HK-2 (cell line): Measurements from ENCODE around the gene FRMPD4.
A peak's percentile ranks its signal among the peaks of the same experiment; 100 is the strongest.

Source experiments
- DNase-seq: peaks from one replicate; pipeline ENCODE4 v3.0.0-alpha.2; 2018; ENCODE audit not compliant: unreplicated experiment

Gene FRMPD4

DNA sequence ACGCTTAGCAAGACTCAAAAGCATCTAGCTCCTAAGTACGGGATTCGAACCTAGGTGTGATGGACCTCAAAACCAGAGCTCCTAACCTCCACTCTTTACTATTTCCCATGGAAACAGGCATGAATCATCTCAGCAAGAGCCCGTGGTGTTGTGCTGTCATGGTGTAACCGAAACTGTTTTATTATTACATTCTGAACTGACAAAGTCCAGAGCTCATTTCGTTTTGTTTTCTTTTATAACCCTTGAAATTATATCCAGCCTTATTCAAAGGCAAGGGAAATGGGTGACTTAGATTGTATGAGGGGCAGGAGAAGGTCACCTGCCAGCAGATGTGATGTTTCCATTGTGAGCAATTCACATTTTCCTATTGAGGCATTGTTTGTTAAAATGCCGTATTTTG, 301.1 kb downstream of the FRMPD4 start:
- no peak for DNase-seq

DNA sequence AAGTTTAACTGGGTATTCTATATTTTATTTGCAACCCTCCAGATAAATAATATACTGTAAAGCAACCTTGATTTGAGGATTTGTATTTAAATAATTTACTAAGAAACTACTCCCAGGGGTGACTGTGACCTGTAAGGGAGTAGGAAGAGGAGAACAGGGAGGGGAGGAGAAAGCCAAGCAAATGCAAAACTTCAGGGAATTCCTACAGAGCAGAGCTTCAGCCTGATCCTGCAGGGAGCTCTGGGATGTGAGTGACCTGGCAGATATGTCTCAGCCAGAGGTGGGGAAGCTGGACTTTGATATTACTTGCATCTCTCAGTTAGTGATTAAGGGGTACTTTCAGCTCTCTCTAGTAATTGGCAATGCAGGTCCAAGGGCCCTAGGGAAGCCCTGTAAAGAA, 302.0 kb downstream of the FRMPD4 start:
- no peak for DNase-seq

DNA sequence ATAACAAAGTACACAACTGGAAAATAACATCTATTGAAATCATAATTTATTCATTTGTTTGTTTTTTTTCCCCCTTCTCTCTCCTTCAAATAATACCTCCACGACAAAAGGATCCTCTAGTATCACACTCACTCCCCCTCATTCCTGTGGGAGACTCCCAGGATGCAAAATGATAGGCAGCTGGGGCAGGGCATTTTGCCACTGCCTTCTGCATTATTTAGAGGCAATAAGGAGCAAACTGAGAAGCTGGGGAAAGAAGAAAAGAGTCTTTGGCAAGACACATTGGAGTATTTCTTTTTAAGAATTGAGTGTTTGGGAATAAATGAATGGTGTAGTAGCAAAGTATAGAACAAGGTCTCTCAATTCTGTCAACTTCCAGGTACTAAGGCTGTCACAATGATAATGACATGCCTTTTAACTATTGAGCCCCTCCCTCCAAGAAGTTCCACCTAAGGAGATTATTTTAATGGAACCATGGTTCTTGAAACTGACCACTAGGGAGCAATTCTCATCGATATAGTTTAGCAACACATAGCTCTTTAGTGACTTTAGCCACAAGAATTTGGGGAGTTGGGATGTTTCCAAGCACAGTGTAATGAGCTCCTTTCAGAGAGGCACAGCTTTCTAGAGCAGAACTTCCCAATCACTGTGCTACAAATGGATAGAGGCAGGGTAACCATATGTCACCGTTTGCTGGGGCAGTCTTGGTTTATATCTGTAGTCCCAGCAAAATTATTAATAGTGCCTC, 303.3 kb downstream of the FRMPD4 start:
- no peak for DNase-seq

DNA sequence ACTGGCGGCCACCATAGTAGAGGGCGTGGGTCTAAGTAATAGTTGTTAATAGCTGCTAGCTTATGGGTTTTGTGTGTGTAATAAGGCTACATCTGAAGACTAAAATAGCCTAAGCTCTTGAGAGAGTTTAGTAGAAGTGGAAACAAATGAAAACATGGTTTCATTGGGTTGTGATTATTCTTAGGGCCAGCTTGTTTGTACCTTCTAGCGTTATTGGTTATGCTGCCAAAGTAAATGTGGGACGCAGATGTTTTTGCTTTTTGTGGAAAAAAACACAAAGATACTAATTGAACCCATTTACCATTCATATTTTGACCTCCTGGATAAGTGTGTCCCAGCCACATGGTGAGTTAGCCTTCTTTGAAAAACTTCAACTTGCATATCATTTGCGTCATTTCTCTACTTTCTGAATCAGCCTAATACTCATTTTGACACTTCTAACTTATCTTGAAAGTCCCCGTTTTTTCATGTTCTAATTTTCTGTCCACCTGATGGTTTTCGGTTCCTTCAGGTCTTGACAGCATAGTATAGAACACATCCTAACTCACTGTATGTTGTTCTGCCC, 305.3 kb downstream of the FRMPD4 start:
- DNase-seq = no peak

DNA sequence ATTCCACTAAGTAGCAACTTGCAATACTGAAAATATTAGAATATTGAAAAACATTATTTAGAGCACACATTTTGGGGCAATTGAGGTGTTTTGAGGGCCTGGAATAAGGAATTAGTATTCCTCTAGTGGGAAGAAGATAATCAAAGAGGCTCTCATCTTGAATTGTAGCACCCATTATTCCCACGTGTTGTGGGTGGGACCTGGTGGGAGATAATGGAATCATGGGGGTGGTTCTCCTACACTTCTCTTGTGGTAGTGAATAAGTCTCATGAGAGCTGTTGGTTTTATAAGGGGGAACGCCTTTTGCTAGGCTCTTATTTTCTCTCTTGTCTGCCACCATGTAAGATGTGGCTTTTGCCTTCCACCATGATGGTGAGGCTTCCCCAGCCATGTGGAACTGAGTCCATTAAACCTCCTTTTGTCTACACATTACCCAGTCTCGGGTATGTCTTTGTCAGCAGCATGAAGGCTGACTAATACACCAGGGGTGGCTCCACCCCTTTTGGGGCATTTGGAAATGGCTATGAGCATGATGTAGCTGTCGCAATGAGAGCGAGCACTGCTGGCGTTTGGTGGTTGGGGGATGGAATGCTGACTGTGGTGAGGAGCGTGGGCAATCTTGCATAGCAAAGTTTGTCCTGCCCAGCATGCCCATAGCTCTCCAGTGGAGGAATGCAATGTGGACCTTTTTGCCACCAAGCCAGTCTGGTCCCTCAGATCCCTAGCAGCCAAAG, 308.2 kb downstream of the FRMPD4 start:
- peak; percentile 2 for DNase-seq

DNA sequence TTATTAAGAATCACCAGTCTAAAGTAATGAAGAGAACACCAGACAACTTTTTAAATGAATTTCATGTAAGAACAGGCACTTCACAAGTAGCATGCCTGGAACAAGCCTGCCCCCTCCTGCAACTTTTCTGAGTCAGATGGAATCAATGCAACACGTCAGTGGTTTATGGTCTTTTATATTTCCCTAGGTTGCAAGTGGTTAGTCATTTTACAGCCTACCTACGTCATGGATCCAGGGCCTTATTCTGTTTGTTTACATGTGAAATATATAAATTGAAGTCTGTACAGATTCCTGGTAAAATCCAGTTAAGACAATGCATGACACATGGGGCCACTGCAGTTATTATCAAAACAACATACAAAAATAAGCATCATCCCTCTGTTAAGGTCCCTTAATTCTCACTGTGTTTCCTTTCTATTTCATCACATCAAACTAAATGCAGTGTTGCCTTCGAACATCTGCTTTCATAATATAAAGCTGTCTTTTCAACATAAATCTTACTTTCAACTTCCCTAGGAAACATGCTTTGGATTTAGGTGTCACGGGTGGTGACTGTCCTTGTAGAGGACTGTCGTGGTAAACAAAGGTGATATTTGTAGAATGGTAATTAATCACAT, 309.3 kb downstream of the FRMPD4 start:
- no peak for DNase-seq

DNA sequence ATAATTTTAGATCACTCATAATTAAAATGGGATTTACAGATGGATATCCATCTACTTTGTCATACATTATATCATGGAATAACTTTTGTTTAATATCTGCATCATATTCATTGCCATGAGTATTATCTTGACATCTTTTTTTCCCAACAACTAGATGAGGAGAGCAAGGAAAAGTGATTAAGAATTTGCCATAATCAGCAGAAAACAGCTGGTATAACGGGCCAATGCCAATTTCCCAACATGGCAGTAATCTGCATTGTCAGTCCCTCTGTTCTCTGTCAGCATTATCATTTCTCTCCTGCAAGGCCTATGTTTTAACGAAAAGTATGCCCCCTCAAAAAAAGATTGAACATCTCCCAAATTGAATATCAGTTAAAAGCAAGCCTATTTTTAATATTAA, 314.0 kb downstream of the FRMPD4 start:
- no peak for DNase-seq

DNA sequence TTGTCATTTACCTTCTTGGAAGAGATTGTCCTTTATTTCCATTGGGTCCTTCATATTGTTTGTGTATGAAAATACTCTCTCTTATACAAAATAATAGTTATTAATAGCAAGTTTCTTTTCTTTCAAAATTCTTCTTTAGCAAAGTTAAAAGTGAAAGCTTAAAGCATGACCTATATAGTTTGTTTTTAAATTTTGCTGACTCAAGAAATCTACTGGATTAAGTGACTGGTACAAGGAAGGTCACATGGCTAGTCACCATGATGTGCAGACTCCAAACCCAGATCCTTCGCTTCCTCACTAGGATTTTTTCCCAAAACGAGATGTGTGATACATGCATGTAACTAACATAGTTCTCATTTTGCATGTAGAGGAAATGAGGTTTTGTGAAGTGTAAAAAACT, 322.7 kb downstream of the FRMPD4 start:
- no peak for DNase-seq

DNA sequence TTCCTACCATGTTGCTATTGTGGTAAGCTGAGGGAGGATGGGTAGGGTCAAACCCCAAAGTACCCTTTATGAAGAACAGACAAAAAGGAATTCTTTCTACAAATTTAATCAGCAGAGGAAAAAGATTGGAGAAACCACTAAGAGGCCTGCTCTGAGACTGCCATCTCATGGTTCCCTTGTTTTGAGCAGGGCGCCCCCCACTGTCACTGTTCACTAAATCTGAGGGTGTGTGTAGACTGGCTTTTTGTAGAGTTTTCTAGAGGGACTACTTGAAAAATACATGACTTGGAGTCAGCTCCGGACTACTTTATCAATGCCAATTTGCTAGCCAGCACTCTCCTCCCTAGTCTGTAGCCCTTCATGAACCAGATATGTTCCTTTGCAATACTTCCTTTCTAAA, 324.8 kb downstream of the FRMPD4 start:
- DNase-seq = no peak

DNA sequence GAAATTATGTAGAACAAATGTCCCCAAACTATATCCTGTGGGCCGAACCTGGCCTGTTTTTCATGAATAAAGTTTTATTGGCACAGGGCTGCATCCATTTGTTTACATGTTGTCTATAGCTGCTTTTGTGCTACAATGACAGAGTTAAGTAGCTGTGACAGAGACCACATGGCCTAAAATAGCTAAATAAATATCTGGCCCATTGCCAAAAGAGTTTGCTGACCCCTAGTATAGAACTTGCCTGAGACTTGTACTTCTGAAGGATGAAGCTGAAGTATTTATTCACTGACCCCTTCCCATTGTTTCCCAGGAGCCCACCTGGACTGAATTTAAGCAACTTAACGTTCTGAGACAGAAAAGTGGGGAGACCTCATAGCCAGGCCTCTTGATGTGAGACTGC, 325.6 kb downstream of the FRMPD4 start:
- DNase-seq = no peak

DNA sequence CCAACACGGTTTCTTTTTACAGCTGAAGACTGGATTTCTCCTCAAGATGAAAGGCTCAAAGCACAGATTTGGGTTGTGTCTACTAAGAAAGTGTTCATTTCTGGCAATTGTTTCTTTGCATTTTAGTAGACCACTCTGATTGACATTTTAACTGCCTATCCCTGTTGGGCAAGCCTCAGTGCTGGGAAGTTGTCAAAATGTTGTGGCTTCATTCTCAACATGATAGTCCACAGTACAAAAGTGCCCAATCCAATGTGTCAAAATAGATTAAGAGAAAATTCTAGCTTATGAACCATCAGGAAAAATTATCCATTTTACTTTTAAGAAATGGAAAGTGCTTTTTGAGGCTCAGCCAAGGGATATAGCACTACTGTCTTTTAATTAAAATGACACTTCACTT, 329.0 kb downstream of the FRMPD4 start:
- no peak for DNase-seq

DNA sequence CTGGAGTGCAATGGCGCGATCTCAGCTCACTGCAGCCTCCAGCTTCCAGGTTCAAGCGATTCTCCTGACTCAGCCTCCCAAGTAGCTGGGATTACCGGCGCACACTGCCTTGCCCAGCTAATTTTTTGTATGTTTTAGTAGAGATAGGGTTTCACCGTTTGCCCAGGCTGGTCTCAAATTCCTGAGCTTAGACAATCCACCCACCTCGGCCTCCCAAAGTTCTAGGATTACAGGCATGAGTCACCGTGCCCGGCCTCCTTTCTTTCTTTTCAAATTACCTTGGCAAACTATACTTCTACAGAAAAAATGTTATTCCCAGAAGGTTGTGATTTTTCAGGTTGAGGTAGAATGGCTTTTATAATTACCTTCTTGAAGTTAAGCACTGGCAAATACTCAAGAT, 331.0 kb downstream of the FRMPD4 start:
- DNase-seq = no peak

DNA sequence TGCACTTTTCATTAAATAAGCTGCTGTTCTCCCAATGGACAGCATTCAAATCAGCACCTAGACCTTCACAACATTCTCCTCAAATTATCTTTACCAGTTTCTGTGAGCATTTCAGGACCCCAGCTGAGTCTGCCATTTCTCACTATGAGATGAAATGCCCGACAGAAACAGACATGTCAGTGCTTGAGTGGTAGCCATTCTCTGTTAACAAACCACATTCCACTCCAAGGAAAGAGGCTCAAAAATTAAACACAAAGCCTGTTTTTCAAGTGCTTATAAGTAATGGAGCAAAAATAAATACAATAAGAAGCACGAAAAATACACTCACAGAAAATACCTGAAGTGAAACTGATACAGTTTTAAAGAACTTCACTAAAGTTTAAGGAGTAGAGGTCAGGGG, 332.8 kb downstream of the FRMPD4 start:
- DNase-seq = no peak

DNA sequence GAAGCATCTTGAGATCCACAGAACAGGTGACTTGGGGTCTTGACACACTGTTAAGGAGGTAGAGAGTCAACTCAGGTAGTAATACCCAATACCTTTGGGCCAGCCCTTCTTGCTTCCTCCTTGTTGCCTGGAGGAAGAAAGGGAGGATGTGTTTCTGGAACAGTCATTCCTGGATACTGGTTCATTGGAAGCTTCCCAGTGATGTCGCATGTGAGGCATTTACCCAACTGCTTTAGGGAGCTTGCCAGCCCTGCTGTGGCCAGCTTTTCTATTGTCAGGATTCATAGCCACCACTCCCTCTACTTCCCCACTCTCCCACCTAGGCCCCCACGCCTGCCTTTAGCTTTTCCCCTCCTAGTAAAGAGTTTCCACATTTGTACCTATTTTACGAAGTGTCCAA, 342.7 kb downstream of the FRMPD4 start:
- no peak for DNase-seq

DNA sequence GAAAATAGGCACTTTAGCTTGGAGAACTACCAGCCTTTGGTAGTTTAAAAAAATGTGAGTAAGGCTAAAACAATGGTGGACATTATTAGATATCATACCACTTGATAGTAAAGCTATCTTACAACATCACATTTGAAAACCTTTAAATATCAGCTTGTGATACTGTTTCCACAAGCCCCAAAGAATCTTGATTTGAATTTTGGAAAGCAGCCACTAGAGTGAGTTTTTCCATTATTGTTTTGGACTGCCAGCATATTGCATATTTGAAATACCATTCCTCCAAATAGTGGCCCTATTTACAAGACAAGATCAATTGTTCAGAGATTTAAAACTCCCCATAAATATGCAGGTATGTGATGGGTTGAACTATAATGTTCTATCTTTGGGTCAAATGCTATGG, 349.9 kb downstream of the FRMPD4 start:
- DNase-seq = no peak

DNA sequence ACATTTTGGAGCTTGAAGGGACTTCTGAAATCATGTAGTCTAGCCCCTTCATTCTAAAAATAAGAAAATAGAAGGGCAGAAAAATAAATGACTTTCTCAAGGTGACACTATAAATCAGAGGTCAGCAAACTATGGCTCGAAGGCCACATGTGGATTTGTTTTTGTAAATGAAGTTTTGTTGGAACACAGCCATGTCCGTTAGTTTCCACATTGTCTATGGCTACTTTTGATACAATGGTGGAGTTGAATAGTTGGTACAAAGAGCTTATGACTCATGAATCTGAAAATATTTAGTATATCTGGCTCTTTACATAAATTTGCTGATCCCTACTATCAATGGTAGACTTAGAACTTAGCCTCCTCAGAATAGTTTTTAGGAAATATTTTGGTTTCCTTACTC, 350.5 kb downstream of the FRMPD4 start:
- DNase-seq = no peak

DNA sequence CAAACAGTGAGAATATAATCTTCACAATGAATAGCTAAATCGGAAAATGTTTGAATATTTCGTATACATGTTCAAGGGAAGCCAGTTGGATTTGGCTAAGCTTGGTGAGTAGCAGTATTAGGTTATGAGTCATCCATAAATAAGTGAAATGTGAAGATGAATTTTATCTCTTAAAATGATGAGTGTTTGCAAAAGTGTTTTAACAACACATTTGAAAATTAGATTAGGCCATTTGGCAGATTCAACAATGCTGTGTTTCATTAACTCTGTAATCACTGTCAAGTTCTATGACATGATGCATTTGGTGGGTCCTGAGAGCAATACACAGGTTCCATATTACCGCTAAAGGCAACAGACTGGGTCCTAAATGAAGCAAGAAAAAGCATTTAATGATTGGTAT, 351.1 kb downstream of the FRMPD4 start:
- DNase-seq = no peak

DNA sequence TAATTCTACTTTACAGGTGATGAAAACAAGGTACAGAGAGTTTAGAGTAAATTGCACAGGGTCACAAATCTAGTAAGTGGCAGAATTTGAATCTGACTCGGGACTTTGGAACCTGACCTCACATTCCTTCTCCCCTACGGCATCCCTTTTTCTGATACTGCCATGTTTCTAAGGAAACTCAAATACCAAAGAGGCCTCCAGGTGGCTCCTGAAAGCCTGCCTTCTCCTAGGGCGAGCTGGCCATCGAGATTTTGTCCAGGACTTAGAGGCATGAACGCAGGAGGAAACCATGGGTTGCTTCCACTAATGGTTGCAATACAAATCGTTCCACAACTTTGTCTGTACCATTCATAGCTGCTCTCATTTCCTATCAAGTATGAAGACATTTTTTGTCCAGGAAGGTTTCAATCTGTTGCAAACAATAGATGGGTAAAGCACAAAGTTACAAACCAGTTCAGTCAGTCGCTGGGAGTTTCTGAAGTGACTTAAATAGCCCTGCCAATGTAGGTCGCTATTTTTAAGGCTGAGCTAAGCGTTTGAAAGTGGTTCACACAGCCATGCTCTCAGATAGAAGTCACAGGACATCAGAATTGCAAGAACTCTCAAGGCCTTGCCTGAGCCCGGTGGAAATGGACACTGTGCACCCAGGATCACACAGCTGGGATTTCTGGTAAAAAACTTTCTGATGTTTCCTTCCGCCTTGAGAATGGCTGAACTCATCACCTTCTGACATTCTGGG, 356.3 kb downstream of the FRMPD4 start:
- DNase-seq = no peak

DNA sequence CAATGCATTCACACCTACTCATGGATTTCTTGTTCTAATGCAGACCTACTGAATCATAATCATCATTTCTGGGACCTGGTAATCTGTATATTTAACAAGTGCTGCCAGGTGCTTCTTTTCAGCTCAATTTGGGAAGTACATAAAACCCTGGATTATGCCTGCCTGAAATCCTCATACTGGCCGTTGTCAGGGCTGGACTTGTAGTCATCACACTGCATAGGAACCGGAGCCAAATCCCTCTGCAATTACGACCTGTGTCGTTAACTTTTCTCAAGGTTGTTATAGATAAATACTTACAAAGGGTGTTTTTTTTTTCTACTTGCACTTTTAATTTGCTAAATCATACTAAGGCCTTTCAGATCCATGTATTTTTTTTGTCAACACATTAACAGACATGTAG, 358.1 kb downstream of the FRMPD4 start:
- no peak for DNase-seq

DNA sequence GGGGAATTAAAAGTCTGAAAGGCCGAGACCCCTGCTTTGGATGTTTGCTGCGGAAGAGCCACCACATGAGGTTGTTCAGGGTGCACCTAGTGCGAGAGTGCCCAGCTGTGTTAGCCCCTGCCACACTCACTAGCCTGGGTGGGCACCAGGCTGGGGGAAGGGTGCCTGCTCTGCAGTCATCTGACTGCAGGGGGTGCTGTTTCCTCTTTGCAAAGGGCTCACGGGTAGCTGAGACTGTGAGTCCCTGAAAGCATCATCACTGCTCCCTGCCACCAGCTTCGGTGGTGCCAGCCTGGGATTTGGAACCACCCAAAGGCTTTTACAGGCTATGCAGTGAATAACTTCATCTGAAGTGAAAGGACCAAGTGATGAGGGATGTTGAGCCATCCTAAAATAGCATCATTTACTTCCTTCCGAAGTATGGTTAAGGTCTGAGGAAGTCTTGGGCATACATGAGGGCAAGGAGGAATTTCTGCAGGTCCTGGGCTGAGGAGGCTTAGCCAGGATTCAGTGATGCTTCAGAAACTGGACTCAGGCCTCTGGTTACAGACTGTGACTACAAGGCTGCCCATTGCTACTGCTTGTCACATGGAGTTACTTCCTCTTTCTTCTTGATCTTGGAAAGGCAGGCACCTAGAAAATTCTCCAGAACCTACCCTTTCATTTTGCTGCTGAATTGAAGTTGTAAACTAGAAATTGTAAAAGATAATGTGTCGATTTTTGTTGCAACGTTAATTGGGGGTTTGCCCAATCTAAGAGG, 359.7 kb downstream of the FRMPD4 start:
- DNase-seq = no peak

DNA sequence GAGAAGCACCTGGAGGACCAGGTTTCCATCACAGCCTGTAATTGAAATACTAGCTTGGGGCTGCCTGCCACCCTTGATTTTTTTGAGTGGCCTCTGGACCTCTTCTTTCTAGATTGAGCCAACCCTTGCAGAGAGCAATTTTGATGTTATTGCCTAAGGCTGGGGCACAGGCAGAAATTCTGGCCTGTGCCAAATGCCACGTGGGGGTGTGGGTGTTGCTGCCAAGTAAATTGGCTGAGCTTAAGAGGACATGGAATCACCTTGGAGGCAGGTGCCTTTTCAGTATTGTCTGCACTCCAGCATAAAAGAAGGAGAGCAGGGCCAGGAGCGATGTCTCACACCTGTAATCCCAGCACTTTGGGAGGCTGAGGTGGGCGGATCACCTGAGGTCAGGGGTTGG, 366.9 kb downstream of the FRMPD4 start:
- DNase-seq = no peak
